B cell (primary cell): Measurements from ENCODE around the gene PIN4. TPM values are rescaled to one million over a fixed set of nuclear protein-coding genes. Genes with fewer than 3 reads are reported as not detected.

Experiments used
- ATAC-seq: fragments of 200-7000 bp; cut with Tn5 transposase; one replicate; pipeline ENCODE4 v1.10.0; 2021; ENCODE audit warnings: low read depth, mild to moderate bottlenecking, moderate number of reproducible peaks, moderate library complexity
- CTCF ChIA-PET: fragments of 350-600 bp; sonication (Branson Sonifier 250); formaldehyde crosslinking; loops from one replicate; lab custom pipeline; 2021; ENCODE audit warnings: antibody characterized with exemption, inconsistent platforms; lab: Charles Lee
- POLR2A ChIA-PET: fragments of 350-600 bp; sonication (Branson Sonifier 250); formaldehyde crosslinking; loops from one replicate; lab custom pipeline; 2021; ENCODE audit warnings: antibody characterized with exemption; lab: Charles Lee
- DNase-seq: peaks from one replicate; pipeline ENCODE4 v3.0.0; 2013
- H2AFZ ChIP-seq: 2 replicates; pipeline ENCODE4 v1.6.1; 2012; ENCODE audit warnings: mild to moderate bottlenecking, low read depth, low read length; ENCODE audit not compliant: insufficient read depth, poor library complexity, severe bottlenecking
- H3K27ac ChIP-seq, 2 donors: 1 replicate in 1 of 2; 2 replicates in 1 of 2; pipeline ENCODE4 v1.5.1; 2012 to 2013; ENCODE audit warnings: low read length in 2 of 2, mild to moderate bottlenecking in 2 of 2, moderate library complexity in 1 of 2
- H3K27me3 ChIP-seq, 4 experiments: fragments of 200-600 bp in 1 of 4; sonication (generic) in 1 of 4; replicated peaks in 1 of 4; 1 replicate in 2 of 4; 2 replicates in 2 of 4; pipeline versions ENCODE4 v1.6.1 to v1.7.0; 2013 to 2016; ENCODE audit warnings: low read length in 3 of 4, mild to moderate bottlenecking in 2 of 4, mixed read lengths in 1 of 4, moderate library complexity in 1 of 4; ENCODE audit not compliant: insufficient read depth in 4 of 4, control insufficient read depth in 3 of 4; ENCODE audit errors: control extremely low read depth in 1 of 4
- H3K36me3 ChIP-seq, 2 experiments: replicated peaks in 1 of 2; 1 replicate in 1 of 2; 2 replicates in 1 of 2; pipeline versions ENCODE4 v1.6.1 to v1.7.1; 2013; ENCODE audit warnings: low read length in 1 of 2; ENCODE audit not compliant: insufficient read depth in 2 of 2, control insufficient read depth in 1 of 2; ENCODE audit errors: control extremely low read depth in 1 of 2, extremely low read depth in 1 of 2
- H3K4me1 ChIP-seq, 2 donors: fragments of 200-600 bp in 1 of 2; sonication (generic) in 1 of 2; 1 replicate in 1 of 2; 2 replicates in 1 of 2; pipeline versions ENCODE4 v1.5.1 to v1.6.1; 2013 to 2017; ENCODE audit warnings: low read length in 2 of 2; ENCODE audit not compliant: control insufficient read depth in 2 of 2, insufficient read depth in 2 of 2
- H3K4me2 ChIP-seq: replicated peaks from 2 replicates; pipeline ENCODE3; 2012; ENCODE audit warnings: mild to moderate bottlenecking, low read depth, low read length; ENCODE audit not compliant: poor library complexity, severe bottlenecking
- H3K4me3 ChIP-seq, 5 experiments: fragments of 200-600 bp in 1 of 5; sonication (generic) in 1 of 5; 1 replicate in 3 of 5; 2 replicates in 2 of 5; pipeline versions ENCODE4 v1.5.1 to v1.7.0; 2011 to 2016; ENCODE audit warnings: low read length in 4 of 5, mild to moderate bottlenecking in 4 of 5, low read depth in 2 of 5, control low read depth in 1 of 5, moderate library complexity in 1 of 5; ENCODE audit not compliant: insufficient read depth in 1 of 5; ENCODE audit errors: control extremely low read depth in 1 of 5, extremely low read depth in 1 of 5
- H3K79me2 ChIP-seq: fragments of 200-600 bp; sonication (generic); one replicate; pipeline ENCODE4 v1.6.0; 2016; ENCODE audit warnings: low read length; ENCODE audit not compliant: control insufficient read depth, insufficient read depth
- H3K9ac ChIP-seq: fragments of 200-600 bp; sonication (generic); 2 replicates; pipeline ENCODE4 v1.6.1; 2017; ENCODE audit warnings: mild to moderate bottlenecking, low read length, moderate library complexity
- H3K9me3 ChIP-seq, 3 donors: one replicate each; pipeline versions ENCODE4 v1.6.1 to v1.7.1; 2013; ENCODE audit warnings: low read length in 2 of 3; ENCODE audit not compliant: control insufficient read depth in 2 of 3, insufficient read depth in 1 of 3; ENCODE audit errors: control extremely low read depth in 1 of 3
- H4K20me1 ChIP-seq: 2 replicates; pipeline ENCODE4 v1.6.0; 2012; ENCODE audit warnings: mild to moderate bottlenecking, low read length; ENCODE audit not compliant: insufficient read depth, control insufficient read depth, poor library complexity, severe bottlenecking
- H3K27ac Mint-ChIP-seq: one replicate; pipeline ENCODE4 v1.8.0; 2021; ENCODE audit warnings: mixed read lengths
- H3K27me3 Mint-ChIP-seq: one replicate; pipeline ENCODE4 v1.8.0; 2021; ENCODE audit warnings: mixed read lengths
- H3K4me1 Mint-ChIP-seq: one replicate; pipeline ENCODE4 v1.8.0; 2021; ENCODE audit warnings: mixed read lengths
- H3K4me3 Mint-ChIP-seq: one replicate; pipeline ENCODE4 v1.8.0; 2021; ENCODE audit warnings: mixed read lengths
- H3K9me3 Mint-ChIP-seq: one replicate; pipeline ENCODE4 v1.8.0; 2022; ENCODE audit warnings: mixed read lengths; ENCODE audit not compliant: insufficient read depth
- CTCF ChIP-seq: fragments of 200-600 bp; IDR thresholded peaks from one replicate; pipeline ENCODE4 v1.8.0; 2022; ENCODE audit warnings: antibody characterized with exemption, mild to moderate bottlenecking
- EZH2 ChIP-seq: IDR thresholded peaks from 2 replicates; pipeline ENCODE4 v1.6.1; 2012; ENCODE audit warnings: borderline replicate concordance, low read depth, mild to moderate bottlenecking, moderate library complexity, low read length; ENCODE audit not compliant: insufficient read depth, poor library complexity, severe bottlenecking
- WGBS: methylation state at CpG from one replicate; pipeline ENCODE4 v1.1.5; 2013; ENCODE audit warnings: missing lambda C conversion rate; ENCODE audit not compliant: insufficient coverage; 5-methylcytosine and 5-hydroxymethylcytosine counted together
- intact Hi-C: fragments of 100-400 bp; cut with micrococcal nuclease; formaldehyde crosslinking; loops from one replicate; pipeline ENCODE4 v1.10.0; 2022
- polyA plus RNA-seq: library from polyadenylated mRNA; depleted of rRNA; stranded (reverse); fragments of >200 nt; gene quantifications from 2 replicates; pipeline ENCODE4 v1.2.3, GENCODE V29; 2012
- total RNA-seq, 2 donors: library from RNA; stranded (reverse); fragments of 120-200 nt in 1 of 2; gene quantifications; 1 replicate in 1 of 2; 2 replicates in 1 of 2; pipeline versions ENCODE4 v1.2.3 to v1.2.4, GENCODE V29; 2013 to 2022

PIN4 gene
- total and polyA plus RNA-seq, 2 donors (not counting 1 experiment from before 2014, with no cell fraction given): 2.5 to 16.0 TPM

- peak overlapping the region; percentile 31 for H3K4me3 Mint-ChIP-seq
- ATAC-seq (peak; percentile 81), DNase-seq (peak; percentile 35)
- H3K36me3 ChIP-seq: no peaks in the 10 kb centered on the region
- H3K9me3 ChIP-seq: no peaks in the 10 kb centered on the region
- H3K4me2 ChIP-seq: no peak overlapping the region
- H3K9ac ChIP-seq: no peak overlapping the region
- ChIA-PET CTCF (interaction anchor here (1.1 to 1.8 kb wide), 3 partner anchors 10 to 135 kb away, joined by 3 to 7 read pairs (median 4); partner anchors contain the start of genes RPS4X and RTL5), POLR2A (interaction anchor here (1.2 to 2.6 kb wide), 2 partner anchors 10 to 39 kb away, joined by 5 to 8 read pairs; partner anchors contain the start of genes PIN4 and RTL5)
- TF ChIP-seq EZH2 (no peak), CTCF (no peak)
- peaks cover 4 to 7% of the 10 kb centered on the region in 2 donors for H3K4me1 ChIP-seq
- no CpG with 5 or more reads among the region's 8 CpGs for WGBS
- no peaks in the 10 kb centered on the region for H3K9me3 Mint-ChIP-seq
- H3K27me3 Mint-ChIP-seq: peaks cover 4% of the 10 kb centered on the region
- intact Hi-C loops: loop anchor here (1.0 to 2.0 kb wide), 2 partner anchors 15 to 39 kb away; partner anchors contain the start of gene PIN4
- no peaks in the 10 kb centered on the region for H3K79me2 ChIP-seq
- no peaks in the 10 kb centered on the region for H4K20me1 ChIP-seq
- H3K27ac ChIP-seq: no peak overlapping the region
- no peak overlapping the region for H3K4me3 ChIP-seq
- H3K27me3 ChIP-seq: peaks cover 0 to 4% (median 0%) of the 10 kb centered on the region in 4 experiments
- H2AFZ ChIP-seq: no peak overlapping the region
- peaks cover 19% of the 10 kb centered on the region for H3K4me1 Mint-ChIP-seq
- H3K27ac Mint-ChIP-seq: peak overlapping the region; percentile 71
Observed at GRCh38 chrX:72142094-72142793, 39.3 kb upstream of the PIN4 start.
